ENCODE results near the gene FOXP1.

FOXP1 gene

GRCh38 chr3:71203727-71204488 lies 379.6 kb downstream of the FOXP1 start:
- no peaks in the 10 kb centered on the region for H3K36me3 ChIP-seq (ENCODE audit: control insufficient read depth in 2 of 2, insufficient read depth in 2 of 2, low read length in 2 of 2)
- H3K9me3 ChIP-seq (ENCODE audit: control insufficient read depth in 2 of 2, low read length in 2 of 2), result no peaks in the 10 kb centered on the region
- H3K4me1 ChIP-seq (ENCODE audit: control insufficient read depth, insufficient read depth, low read length), result peaks cover 30% of the 10 kb centered on the region
- peak overlapping the region; percentile 70 for H3K27ac ChIP-seq (ENCODE audit: low read length)
- no peak overlapping the region for H3K4me3 ChIP-seq (ENCODE audit: low read length in 2 of 2)
- H3K9ac ChIP-seq (ENCODE audit: low read length in 2 of 2), result no peak overlapping the region
- H3K27me3 ChIP-seq (ENCODE audit: control insufficient read depth in 1 of 2, insufficient read depth in 2 of 2, low read length in 2 of 2), result no peaks in the 10 kb centered on the region

- Histone ChIP-seq H3K27me3 (ENCODE audit: control insufficient read depth in 1 of 2, insufficient read depth in 2 of 2, low read length in 2 of 2) (no peaks in the 10 kb centered on the region), H3K4me1 (ENCODE audit: control insufficient read depth, insufficient read depth, low read length) (peaks cover 25% of the 10 kb centered on the region), H3K27ac (ENCODE audit: low read length) (peak overlapping the region; percentile 70), H3K36me3 (ENCODE audit: control insufficient read depth in 2 of 2, insufficient read depth in 2 of 2, low read length in 2 of 2) (peaks cover 0 to under 1% of the 10 kb centered on the region in 2 donors), H3K9me3 (ENCODE audit: control insufficient read depth in 2 of 2, low read length in 2 of 2) (no peaks in the 10 kb centered on the region), H3K9ac (ENCODE audit: low read length in 2 of 2) (no peak overlapping the region), H3K4me3 (ENCODE audit: low read length in 2 of 2) (no peak overlapping the region)
Measured at GRCh38 chr3:71202848-71203533, 380.5 kb downstream of the FOXP1 start.

GRCh38 chr3:71201939-71202338 lies 381.6 kb downstream of the FOXP1 start:
- no peaks in the 10 kb centered on the region for H3K9me3 ChIP-seq (ENCODE audit: control insufficient read depth in 2 of 2, low read length in 2 of 2)
- H3K4me1 ChIP-seq (ENCODE audit: control insufficient read depth, insufficient read depth, low read length), result peaks cover 18% of the 10 kb centered on the region
- H3K27me3 ChIP-seq (ENCODE audit: control insufficient read depth in 1 of 2, insufficient read depth in 2 of 2, low read length in 2 of 2), result no peaks in the 10 kb centered on the region
- H3K4me3 ChIP-seq (ENCODE audit: low read length in 2 of 2), result no peak overlapping the region
- no peak overlapping the region for H3K9ac ChIP-seq (ENCODE audit: low read length in 2 of 2)
- H3K36me3 ChIP-seq (ENCODE audit: control insufficient read depth in 2 of 2, insufficient read depth in 2 of 2, low read length in 2 of 2), result peaks cover 0 to 3% of the 10 kb centered on the region in 2 donors
- H3K27ac ChIP-seq (ENCODE audit: low read length), result peak overlapping the region; percentile 70

- Histone ChIP-seq H3K36me3 (ENCODE audit: control insufficient read depth in 2 of 2, insufficient read depth in 2 of 2, low read length in 2 of 2) (peaks cover 0 to 3% of the 10 kb centered on the region in 2 donors), H3K9ac (ENCODE audit: low read length in 2 of 2) (no peak overlapping the region), H3K9me3 (ENCODE audit: control insufficient read depth in 2 of 2, low read length in 2 of 2) (no peaks in the 10 kb centered on the region), H3K4me1 (ENCODE audit: control insufficient read depth, insufficient read depth, low read length) (peaks cover 10% of the 10 kb centered on the region), H3K27ac (ENCODE audit: low read length) (no peak overlapping the region), H3K27me3 (ENCODE audit: control insufficient read depth in 1 of 2, insufficient read depth in 2 of 2, low read length in 2 of 2) (no peaks in the 10 kb centered on the region), H3K4me3 (ENCODE audit: low read length in 2 of 2) (no peak overlapping the region)
Measured at GRCh38 chr3:71197841-71198565, 385.5 kb downstream of the FOXP1 start.

- Histone ChIP-seq H3K4me3 (ENCODE audit: low read length in 2 of 2) (no peak overlapping the region), H3K36me3 (ENCODE audit: control insufficient read depth in 2 of 2, insufficient read depth in 2 of 2, low read length in 2 of 2) (peaks cover 0 to 3% of the 10 kb centered on the region in 2 donors), H3K27ac (ENCODE audit: low read length) (no peak overlapping the region)
Measured at GRCh38 chr3:71195492-71195891, 388.0 kb downstream of the FOXP1 start.

GRCh38 chr3:71194785-71195184 lies 388.7 kb downstream of the FOXP1 start:
- H3K36me3 ChIP-seq (ENCODE audit: control insufficient read depth in 2 of 2, insufficient read depth in 2 of 2, low read length in 2 of 2), result peaks cover 0 to 3% of the 10 kb centered on the region in 2 donors
- no peak overlapping the region for H3K9ac ChIP-seq (ENCODE audit: low read length in 2 of 2)
- no peak overlapping the region for H3K27ac ChIP-seq (ENCODE audit: low read length)
- H3K9me3 ChIP-seq (ENCODE audit: control insufficient read depth in 2 of 2, low read length in 2 of 2), result no peaks in the 10 kb centered on the region
- H3K4me3 ChIP-seq (ENCODE audit: low read length in 2 of 2), result no peak overlapping the region
- H3K4me1 ChIP-seq (ENCODE audit: control insufficient read depth, insufficient read depth, low read length), result no peaks in the 10 kb centered on the region
- H3K27me3 ChIP-seq (ENCODE audit: control insufficient read depth in 1 of 2, insufficient read depth in 2 of 2, low read length in 2 of 2), result no peaks in the 10 kb centered on the region

More at GRCh38 chr3:71195492-71195891, 388.0 kb downstream of the FOXP1 start:
- Histone ChIP-seq H3K9ac (ENCODE audit: low read length in 2 of 2) (no peak overlapping the region), H3K27me3 (ENCODE audit: control insufficient read depth in 1 of 2, insufficient read depth in 2 of 2, low read length in 2 of 2) (no peaks in the 10 kb centered on the region), H3K9me3 (ENCODE audit: control insufficient read depth in 2 of 2, low read length in 2 of 2) (no peaks in the 10 kb centered on the region), H3K4me1 (ENCODE audit: control insufficient read depth, insufficient read depth, low read length) (no peaks in the 10 kb centered on the region)

GRCh38 chr3:71191031-71191482 lies 392.5 kb downstream of the FOXP1 start:
- Histone ChIP-seq H3K9ac (ENCODE audit: low read length in 2 of 2) (no peak overlapping the region), H3K4me3 (ENCODE audit: low read length in 2 of 2) (no peak overlapping the region), H3K9me3 (ENCODE audit: control insufficient read depth in 2 of 2, low read length in 2 of 2) (no peaks in the 10 kb centered on the region), H3K36me3 (ENCODE audit: control insufficient read depth in 2 of 2, insufficient read depth in 2 of 2, low read length in 2 of 2) (no peaks in the 10 kb centered on the region), H3K27me3 (ENCODE audit: control insufficient read depth in 1 of 2, insufficient read depth in 2 of 2, low read length in 2 of 2) (no peaks in the 10 kb centered on the region), H3K27ac (ENCODE audit: low read length) (no peak overlapping the region), H3K4me1 (ENCODE audit: control insufficient read depth, insufficient read depth, low read length) (no peaks in the 10 kb centered on the region)

GRCh38 chr3:71189480-71189879 lies 394.0 kb downstream of the FOXP1 start:
- Histone ChIP-seq H3K4me1 (ENCODE audit: control insufficient read depth, insufficient read depth, low read length) (no peaks in the 10 kb centered on the region), H3K9ac (ENCODE audit: low read length in 2 of 2) (no peak overlapping the region), H3K9me3 (ENCODE audit: control insufficient read depth in 2 of 2, low read length in 2 of 2) (no peaks in the 10 kb centered on the region), H3K27me3 (ENCODE audit: control insufficient read depth in 1 of 2, insufficient read depth in 2 of 2, low read length in 2 of 2) (no peaks in the 10 kb centered on the region), H3K4me3 (ENCODE audit: low read length in 2 of 2) (no peak overlapping the region), H3K27ac (ENCODE audit: low read length) (no peak overlapping the region), H3K36me3 (ENCODE audit: control insufficient read depth in 2 of 2, insufficient read depth in 2 of 2, low read length in 2 of 2) (no peaks in the 10 kb centered on the region)

- H3K27ac ChIP-seq (ENCODE audit: low read length), result no peak overlapping the region
- H3K9ac ChIP-seq (ENCODE audit: low read length in 2 of 2), result no peak overlapping the region
- H3K9me3 ChIP-seq (ENCODE audit: control insufficient read depth in 2 of 2, low read length in 2 of 2), result no peaks in the 10 kb centered on the region
- no peak overlapping the region for H3K4me3 ChIP-seq (ENCODE audit: low read length in 2 of 2)
- H3K4me1 ChIP-seq (ENCODE audit: control insufficient read depth, insufficient read depth, low read length), result no peaks in the 10 kb centered on the region
- H3K27me3 ChIP-seq (ENCODE audit: control insufficient read depth in 1 of 2, insufficient read depth in 2 of 2, low read length in 2 of 2), result no peaks in the 10 kb centered on the region
- H3K36me3 ChIP-seq (ENCODE audit: control insufficient read depth in 2 of 2, insufficient read depth in 2 of 2, low read length in 2 of 2), result no peaks in the 10 kb centered on the region
Measured at GRCh38 chr3:71187715-71188114, 395.8 kb downstream of the FOXP1 start.

GRCh38 chr3:71186801-71187200 lies 396.7 kb downstream of the FOXP1 start:
- no peak overlapping the region for H3K9ac ChIP-seq (ENCODE audit: low read length in 2 of 2)
- no peaks in the 10 kb centered on the region for H3K9me3 ChIP-seq (ENCODE audit: control insufficient read depth in 2 of 2, low read length in 2 of 2)
- no peaks in the 10 kb centered on the region for H3K36me3 ChIP-seq (ENCODE audit: control insufficient read depth in 2 of 2, insufficient read depth in 2 of 2, low read length in 2 of 2)
- no peaks in the 10 kb centered on the region for H3K27me3 ChIP-seq (ENCODE audit: control insufficient read depth in 1 of 2, insufficient read depth in 2 of 2, low read length in 2 of 2)
- no peak overlapping the region for H3K4me3 ChIP-seq (ENCODE audit: low read length in 2 of 2)
- H3K4me1 ChIP-seq (ENCODE audit: control insufficient read depth, insufficient read depth, low read length), result no peaks in the 10 kb centered on the region
- H3K27ac ChIP-seq (ENCODE audit: low read length), result no peak overlapping the region

Measured in stomach smooth muscle (tissue), 2 donors.